HG02943 (cell line): ENCODE data around the gene GALM.
A peak's percentile ranks its signal among the peaks of the same experiment; 100 is the strongest.
"Not testable (repeated sequence)": the region's sequence is repeated elsewhere in the genome, so short reads cannot be mapped to it uniquely, and the experiment has no call there.

Experiments used
- ATAC-seq: cut with Tn5 transposase; IDR thresholded peaks from one replicate; pipeline ENCODE4 v1.9.1; 2021; ENCODE audit warnings: mild to moderate bottlenecking, low read depth, moderate library complexity; ENCODE audit not compliant: unreplicated experiment

GALM gene

DNA sequence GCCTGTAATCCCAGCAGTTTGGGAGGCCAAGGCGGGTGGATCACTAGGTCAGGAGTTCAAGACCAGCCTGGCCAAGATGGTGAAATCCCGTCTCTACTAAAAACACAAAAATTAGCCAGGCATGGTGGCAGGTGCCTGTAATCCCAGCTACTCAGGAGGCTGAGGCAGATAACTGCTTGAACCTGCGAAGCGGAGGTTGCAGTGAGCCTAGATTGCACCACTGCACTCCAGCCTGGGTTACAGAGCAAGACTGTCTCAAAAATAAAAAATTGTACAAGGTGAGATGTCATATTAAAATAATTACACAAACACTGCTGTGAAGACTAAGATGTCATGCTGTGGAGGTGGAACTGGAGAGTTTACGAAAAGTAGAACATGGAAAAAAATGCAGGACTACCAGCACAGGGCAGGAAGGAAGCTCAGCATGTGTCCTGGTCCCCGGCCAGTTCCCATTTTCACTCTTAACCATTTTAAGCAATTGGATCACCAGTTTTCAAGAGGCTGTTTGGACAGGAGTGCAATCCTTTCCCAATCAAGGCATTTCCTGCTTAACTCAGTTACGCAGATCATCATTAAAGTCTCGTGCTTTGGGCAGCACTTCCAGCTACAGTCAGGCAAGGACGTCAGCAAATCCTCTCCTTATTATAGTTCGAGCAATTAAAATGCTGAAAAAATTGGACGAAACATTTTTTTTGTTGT, 71.2 kb downstream of the GALM start:
- not testable (repeated sequence) for ATAC-seq

DNA sequence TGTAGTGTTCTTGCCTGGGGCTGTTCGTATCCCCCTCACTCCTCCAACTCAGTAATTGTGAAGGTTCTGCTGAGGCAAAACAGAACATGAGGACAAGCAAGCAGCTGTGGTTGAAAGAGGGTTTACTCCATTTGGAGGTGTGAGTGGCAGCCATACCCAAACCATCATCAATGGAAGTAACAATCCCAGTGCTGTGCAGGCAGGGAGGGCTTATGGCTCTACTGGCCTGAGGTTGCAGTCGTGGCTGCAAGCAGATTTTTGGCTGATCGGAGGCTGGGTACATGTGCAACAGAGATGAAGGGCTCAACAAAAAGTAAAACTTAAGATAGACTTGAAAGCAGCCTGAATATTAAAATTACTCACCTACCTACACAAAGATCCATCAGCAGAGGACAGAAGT, 72.0 kb downstream of the GALM start:
- ATAC-seq = no peak

DNA sequence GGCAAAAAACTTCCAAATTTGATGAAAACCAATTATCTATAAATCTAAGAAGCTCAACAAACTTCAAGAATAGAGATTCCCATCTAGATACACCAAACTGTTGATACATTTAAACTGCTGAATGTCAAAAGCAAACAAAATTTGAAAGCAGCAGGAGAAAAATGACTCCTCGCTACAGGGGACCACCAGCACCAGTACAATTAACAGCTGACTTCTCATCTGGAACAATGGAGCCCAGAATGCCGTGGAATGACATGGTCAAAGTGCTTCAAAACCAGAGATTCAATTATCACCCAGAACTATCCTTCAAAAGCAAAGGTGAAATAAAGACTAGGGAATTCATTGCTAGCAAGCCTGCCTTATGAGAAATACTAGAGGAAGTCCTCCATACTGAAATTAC, 73.6 kb downstream of the GALM start:
- ATAC-seq = no peak

DNA sequence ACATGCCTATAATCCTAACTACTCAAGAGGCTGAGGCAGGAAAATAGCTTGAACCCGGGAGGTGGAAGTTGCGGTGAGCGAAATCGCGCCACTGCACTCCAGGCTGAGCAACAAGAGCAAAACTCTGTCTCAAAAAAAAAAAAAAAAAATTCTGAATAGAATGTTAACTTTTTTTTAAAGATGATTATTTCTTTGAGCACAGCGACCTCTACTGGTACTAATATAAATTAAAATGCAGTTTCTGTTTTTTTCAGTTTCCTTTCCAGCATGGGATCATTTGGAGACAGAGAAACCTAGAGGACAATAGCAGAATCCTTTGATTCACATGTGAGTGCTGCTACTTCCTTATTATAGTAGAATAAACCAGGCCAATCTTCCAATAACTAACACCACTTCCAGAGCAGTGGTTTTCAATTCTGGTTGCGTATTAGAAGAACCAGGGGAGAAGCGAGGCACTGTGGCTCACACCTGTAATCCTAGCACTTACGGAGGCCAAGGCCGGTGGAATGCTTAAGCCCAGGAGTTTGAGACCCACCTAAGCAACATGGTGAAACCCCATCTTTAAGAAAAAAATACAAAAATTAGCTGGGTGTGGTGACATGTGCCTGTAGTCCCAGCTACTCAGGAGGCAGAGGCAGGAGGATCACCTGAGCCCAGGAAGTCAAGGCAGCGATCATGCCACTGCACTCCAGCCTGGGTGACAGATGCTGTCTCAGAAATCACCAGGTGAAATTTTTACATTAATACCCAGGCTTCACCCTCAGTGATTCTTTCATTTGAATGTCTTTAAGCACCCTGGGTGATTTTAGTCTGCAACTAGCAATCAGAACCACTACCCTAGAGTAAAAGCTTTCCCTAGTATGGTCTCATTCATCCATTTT, 75.2 kb downstream of the GALM start:
- no peak for ATAC-seq

DNA sequence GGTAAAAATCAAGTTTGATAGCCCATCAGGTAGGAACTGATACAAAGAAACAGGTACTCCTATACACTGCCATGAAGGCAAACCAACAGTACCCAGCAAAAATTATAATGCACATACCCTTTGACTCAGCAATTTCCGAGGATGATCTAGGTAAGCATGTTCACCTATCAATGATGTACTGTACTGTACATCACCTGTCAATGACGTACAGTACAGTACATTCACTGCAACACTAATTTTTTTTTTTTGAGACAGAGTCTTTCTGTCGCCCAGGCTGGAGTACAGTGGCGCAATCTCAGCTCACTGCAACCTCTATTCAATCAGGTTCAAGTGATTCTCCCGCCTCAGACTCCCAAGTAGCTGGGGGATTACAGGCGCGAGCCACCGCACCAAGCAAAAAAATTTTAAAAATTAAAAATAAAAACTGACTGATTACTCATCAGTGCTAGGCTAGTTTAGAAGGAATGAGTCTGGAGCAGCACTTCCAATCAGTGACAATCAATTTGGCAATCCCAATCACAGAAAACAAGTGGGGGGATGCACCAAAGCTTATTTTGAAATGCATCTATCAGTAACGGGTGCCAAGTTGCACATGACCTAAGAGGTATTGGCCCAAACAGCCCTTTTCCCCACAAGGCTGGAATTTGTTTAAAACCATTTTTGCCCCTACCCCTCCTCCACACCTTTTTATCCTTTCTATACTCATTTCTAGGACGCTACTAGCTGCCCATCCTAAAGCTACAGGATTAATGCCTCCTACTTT, 77.1 kb downstream of the GALM start:
- ATAC-seq = no peak

DNA sequence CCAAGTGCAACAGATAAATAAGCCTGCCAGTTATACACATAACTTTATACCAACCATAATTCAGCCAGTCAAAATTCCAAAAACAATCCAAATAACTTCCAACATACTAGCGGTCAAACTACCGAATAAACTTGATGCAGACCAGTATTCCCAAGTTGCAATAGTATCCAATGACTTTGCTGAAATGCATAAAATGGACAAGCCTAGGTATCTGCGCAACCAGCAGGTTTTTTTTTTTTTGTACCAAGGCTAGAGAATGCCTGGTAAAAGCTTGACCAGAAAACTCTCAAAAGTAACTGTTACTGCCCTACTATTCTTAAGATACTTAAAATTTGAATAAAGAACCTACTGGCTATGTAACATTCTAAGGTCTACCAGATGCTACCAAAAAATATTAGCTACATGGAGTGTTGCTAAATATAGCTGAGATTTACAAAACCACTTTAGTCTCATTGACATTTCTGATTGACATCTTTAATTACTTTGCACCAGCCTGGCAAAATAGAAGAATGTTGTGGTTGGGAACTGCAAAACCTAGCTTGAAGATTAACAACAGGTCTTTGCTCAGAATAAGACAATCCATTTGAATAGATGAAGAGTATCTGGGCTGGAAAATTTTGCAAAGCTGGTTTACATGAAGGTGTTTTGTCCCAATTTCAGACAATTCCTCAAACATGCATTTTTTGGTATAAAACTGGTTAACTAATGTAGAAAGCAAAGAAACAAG, 77.9 kb downstream of the GALM start:
- no peak for ATAC-seq

DNA sequence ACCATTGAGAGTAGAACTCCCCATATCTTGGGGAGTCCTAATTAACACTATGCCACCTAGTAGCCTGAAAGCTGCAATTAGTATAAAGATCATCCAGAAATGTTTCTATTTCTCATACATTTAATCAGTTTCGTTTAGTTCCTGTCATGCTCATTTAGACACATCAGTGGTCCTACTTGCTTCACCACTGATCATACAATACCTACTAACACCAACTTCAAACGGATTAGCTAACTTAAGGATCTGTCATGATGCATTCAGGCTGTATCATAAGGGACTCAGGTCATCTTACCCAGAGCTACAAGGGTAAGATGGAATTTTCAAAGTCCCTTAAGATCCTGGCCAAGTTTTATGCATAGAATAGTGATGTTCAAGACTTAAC, 78.5 kb downstream of the GALM start:
- no peak for ATAC-seq

DNA sequence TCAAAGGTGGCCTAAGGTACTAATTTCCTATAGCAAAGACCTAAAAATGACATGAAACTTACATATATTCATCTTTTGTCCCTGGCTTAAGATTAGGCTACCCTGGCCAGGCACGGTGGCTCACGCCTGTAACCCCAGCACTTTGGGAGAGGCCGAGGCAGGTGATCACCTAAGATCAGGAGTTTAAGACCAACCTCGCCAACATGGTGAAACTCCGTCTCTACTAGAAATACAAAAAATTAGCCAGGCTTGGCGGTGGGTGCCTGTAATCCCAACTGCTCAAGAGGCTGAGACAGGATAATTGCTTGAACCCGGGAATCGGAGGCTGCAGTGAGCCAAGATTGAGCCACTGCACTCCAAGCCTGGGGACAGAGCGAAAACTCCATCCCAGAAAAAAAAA, 79.4 kb downstream of the GALM start:
- no peak for ATAC-seq

DNA sequence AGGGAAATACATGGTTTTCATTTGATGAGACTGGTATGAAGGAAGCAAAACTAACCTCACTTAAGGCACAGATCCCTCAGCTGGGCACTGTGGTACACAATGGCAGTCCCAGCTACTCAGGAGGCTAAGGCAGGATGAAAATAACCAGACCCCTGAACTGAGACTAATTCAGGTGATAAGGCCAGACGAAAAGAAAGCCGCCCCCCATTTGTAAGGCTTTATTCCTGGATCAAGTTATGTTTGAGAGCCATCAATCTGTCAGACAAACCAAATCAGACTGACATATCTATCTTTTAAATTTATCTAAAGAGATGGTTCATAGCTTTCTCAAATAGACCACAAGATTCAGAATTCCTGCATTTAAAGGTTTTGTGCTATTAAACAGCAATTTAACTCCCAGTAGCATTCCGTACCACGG, 81.1 kb downstream of the GALM start:
- ATAC-seq = no peak

DNA sequence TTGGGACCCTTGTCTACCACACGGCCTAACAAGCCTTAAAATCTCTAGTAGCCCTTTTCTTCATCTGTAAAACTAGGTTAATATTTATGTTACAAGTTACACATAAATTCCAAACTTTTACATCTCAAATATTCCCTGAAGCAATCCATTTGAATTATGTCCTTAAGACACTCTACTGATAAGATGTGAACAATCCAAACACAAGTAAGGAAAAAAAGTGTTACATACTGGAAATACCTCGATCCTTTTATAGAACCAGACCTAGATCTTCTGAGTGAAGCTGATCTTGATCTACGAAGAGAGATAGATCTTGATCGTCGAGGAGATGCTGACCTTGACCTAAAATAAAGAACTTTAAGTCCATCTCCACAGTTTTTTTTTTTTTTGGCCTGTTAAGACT, 81.9 kb downstream of the GALM start:
- no peak for ATAC-seq

DNA sequence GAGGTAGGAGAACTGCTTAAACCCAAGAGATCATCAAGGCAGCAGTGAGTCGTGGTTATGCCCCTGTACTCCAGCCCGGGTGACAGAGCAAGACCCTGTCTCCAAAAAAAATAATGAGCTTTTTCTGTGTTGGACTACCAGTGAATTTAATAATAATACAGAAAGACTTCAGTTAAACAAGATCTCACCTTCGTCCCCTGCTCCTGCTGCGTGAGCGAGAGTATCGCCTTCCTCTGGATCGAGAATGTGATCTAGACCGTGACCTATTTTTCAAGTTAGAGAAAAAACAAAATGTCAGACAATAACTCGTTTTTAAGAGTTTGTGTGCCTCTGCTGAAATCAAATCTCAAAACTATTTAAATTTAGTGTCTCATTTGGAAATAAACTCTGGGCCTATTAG, 82.5 kb downstream of the GALM start:
- ATAC-seq = no peak

DNA sequence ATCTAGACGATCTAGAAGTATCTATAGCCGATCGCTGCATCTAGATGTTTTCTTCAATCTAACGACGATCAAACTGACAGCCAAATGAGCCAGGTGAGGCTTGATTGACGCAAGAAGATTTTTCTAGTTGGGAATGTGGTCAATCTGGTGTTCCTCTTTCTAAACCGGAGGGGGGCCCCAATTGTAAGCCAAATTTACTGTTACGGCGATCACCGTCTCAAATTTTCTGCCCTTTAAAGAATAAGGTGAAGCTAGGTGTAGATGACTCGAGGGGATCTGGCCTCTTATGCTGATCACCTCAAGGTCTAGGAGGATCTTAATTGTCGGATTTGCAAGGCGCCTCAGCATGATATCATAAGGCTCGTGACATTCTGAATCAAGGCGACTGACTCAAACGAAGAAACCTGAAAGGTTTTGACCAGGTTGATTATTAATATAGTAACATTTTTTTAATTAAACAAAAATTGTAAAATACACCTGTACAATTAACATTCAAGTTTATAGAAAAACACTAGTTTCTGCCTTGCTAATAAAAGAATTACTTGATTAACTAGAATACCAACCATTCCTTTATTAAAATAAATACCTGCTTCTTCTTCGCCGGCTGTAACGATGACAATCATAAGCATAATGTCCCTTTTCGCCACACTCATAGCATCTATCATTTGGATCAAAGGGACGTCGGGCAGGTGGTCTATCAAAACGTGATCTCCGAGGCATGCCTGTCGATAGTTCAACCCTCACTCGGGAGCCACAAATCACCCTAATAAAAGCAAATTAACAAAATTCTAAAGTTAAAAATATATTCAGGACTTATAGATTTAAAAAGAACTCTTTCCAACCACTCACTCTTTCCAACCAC, 83.3 kb downstream of the GALM start:
- no peak for ATAC-seq

DNA sequence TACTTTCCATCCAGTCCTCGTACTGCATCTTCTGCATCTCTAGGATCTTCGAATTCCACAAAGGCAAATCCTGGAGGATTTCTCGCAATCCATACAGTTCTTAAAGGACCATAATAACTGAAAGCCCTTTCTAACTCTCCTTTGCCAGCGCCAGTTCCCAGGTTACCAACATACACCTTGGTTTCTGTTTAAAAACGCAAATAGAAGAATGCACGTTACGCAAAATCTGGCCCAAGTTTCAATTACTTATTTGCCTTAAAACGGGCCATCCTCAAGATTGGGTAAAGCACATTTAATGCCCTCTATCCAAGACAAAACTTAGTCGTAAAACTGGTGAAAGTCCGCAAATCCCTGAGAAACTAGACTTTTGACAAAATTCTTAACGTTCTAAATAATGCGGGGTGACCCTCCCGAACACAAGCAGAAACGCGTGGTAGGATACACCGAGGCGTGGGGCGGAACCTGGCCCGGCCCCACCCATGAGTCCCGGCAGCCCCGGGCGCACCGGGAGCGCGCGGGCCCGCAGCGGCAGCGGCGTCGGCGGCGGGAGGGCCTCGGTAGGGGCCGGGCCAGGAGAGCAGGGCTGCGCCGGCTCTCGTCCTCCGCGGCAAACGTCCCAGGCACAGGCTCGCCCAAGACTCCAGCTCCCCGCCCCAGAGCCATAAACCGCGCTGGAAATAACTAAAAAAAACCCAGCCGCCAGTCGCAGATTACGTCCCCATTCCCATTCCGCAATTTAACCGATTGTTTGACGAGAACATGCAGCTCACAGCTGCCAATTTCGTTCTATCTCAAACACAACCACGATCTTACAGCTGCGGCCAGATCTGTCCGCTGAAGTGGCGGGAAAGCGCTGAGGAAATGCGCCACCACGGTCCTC, 84.3 kb downstream of the GALM start:
- ATAC-seq = no peak

DNA sequence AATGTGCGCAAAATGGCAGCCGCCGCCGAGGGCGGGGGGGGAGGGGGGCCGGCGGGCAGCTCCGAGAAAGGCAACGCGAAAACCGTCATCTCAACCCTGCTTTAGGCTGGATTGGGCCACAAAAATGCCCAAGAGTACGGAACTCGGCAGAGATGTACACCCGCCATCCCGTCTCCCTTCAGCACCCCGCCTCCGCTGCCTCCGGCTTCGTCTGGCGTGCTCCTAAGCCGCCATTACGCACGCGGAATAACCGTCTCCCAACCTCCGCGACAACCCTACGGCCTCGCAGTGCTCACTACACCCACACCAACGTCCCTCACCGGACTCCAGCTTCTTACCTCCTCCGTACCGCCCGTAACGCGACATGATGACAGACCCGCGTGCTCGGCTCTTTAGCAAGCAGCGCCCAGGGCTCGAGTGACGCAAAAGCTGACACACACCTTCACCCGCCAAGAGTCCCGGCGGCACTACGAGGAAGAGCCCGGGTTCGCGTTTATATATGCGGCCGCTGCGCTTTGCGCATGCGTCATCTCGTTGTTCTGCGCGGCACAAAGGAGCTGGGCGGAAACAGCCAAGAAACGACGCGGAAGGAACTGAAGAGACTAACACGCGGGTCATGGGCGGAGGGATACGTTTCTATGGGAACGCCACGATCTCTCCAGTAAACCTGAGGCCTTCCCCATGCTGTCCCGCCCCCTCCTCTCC, 85.1 kb downstream of the GALM start, which contains the start of gene SRSF7:
TSS of gene SRSF7 (minus strand) at position 471 of the 705 bp plus-strand sequence. CDS start at position 366, 105 bp downstream.
- ATAC-seq = peak; percentile 73

DNA sequence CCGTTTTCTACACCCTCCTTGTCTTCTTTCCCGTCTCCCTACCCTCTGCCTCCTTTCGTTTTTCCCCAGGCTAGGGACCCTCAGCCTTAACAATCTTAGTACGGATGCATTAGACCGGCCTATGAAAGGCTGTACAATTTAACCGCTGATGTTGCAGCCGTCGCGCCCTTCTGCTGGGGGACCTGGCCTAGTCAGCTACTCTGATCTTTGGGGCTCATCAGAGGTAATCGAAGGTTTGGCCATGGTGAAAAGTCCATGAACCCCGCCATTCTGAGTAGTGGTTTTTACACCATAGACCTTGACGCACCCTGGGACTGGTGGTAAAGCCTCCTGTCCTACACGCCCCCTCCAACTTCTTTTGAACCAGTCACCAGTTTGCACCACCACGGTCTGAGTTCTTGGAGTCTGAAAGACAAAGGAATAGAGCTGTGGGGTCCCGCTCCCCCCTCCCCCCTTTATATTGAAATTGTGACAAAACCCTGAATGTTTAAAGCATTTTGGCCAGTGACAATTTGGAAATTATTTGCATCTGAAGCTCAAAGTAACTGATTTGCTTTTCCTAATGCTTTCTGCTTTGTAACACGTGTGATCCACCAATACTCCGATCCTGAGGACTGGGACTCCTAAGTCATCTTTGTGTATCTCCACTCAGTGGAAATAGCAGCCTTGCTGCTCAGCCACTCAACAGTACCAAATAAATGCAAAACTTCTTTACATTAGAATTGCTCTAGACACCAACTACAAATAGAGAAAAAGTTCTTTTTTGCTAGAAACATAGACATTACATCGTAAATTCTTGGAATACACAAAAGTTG, 85.9 kb downstream of the GALM start:
- peak; percentile 16 for ATAC-seq

DNA sequence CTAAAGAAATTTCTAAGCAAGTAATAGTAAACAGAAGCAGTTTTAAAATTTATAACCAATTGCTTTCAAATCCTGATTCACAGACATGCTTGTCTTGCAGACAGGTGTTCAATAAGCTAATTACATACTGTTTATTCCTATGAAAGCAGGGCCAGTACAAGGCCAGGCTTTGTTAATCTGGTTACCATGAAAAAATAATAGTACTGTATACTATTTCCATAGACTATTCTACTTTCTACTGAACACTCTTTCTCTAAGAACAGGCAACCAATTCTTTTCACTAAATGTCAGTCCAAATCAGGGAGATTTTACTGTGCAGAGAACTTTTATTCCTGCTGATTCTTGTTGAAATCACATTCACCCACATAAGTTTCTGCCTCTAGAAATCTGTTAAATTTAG, 88.1 kb downstream of the GALM start:
- ATAC-seq = no peak

DNA sequence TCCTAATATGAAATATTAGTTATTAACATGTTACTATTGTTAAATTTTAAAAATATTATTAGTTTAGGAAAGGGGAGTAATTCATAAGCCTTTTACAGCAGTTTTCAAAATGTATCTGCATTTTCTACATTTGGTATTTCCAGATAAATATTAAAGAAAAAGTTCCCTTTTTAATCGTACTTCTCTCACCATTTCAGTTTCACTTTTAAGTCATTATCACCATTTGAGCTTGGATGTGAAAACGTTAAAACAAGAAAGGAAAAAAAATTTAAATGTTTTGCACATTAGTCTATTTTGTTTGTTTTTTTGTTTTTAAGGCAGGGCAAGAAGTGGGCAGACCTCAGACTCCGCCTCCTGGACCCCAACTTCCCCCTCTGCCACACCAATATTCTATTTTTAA, 88.6 kb downstream of the GALM start:
- no peak for ATAC-seq
